IMR-90 (cell line): ENCODE results near the gene EDN2. TPM values are rescaled to one million over a fixed set of nuclear protein-coding genes. Genes with fewer than 3 reads are reported as not detected.

Experiments
- ATAC-seq: fragments of 200-7000 bp; cut with Tn5 transposase; 2 replicates; pipeline ENCODE4 v1.9.1; 2020; ENCODE audit warnings: low read depth, mild to moderate bottlenecking, moderate library complexity
- BruUV-seq: library from RNA; stranded (reverse); fragments of 400-500 nt; replicated peaks from 2 replicates; lab custom pipeline; 2021; lab: Mats Ljungman, UMichigan
- CTCF ChIA-PET: fragments of 300-600 bp; formaldehyde crosslinking; extraction: SDS; loops from one replicate; lab custom pipeline; 2021; ENCODE audit warnings: antibody characterized with exemption; lab: Yijun Ruan, JAX
- POLR2A ChIA-PET: fragments of 300-600 bp; sonication (Branson Sonifier 250); formaldehyde crosslinking; loops from one replicate; lab custom pipeline; 2022; ENCODE audit warnings: antibody characterized with exemption; ENCODE audit not compliant: unreplicated experiment; lab: Charles Lee
- DNase-seq: peaks from one replicate; pipeline ENCODE4 v3.0.0; 2013
- H2AFZ ChIP-seq: replicated peaks from 2 replicates; pipeline ENCODE3; 2013; ENCODE audit warnings: low read length, mild to moderate bottlenecking; ENCODE audit not compliant: poor library complexity
- H2AK5ac ChIP-seq: 2 replicates; pipeline ENCODE4 v1.6.1; 2013; ENCODE audit warnings: low read depth, low read length, inconsistent platforms
- H2AK9ac ChIP-seq: replicated peaks from 2 replicates; pipeline ENCODE3; 2013; ENCODE audit warnings: mild to moderate bottlenecking, low read depth, low read length, moderate library complexity; ENCODE audit not compliant: poor library complexity
- H2BK120ac ChIP-seq: 2 replicates; pipeline ENCODE4 v1.6.1; 2013; ENCODE audit warnings: low read depth, low read length, inconsistent platforms
- H2BK15ac ChIP-seq: 3 replicates; pipeline ENCODE4 v1.6.1; 2013; ENCODE audit warnings: low read depth, low read length, inconsistent platforms
- H2BK20ac ChIP-seq: 2 replicates; pipeline ENCODE4 v1.6.1; 2013; ENCODE audit warnings: low read depth, mild to moderate bottlenecking, inconsistent platforms, low read length, moderate library complexity
- H2BK5ac ChIP-seq: 2 replicates; pipeline ENCODE4 v1.6.1; 2013; ENCODE audit warnings: mild to moderate bottlenecking, low read depth, low read length, inconsistent platforms; ENCODE audit not compliant: poor library complexity, severe bottlenecking
- H3K14ac ChIP-seq: replicated peaks from 2 replicates; pipeline ENCODE4 v1.6.1; 2013; ENCODE audit warnings: low read depth, low read length, inconsistent platforms
- H3K18ac ChIP-seq: 2 replicates; pipeline ENCODE4 v1.6.1; 2013; ENCODE audit warnings: low read depth, low read length, control low read depth
- H3K23ac ChIP-seq: 2 replicates; pipeline ENCODE4 v1.6.1; 2013; ENCODE audit warnings: low read depth, low read length, inconsistent platforms
- H3K27ac ChIP-seq: 2 replicates; pipeline ENCODE4 v1.5.1; 2013; ENCODE audit warnings: mild to moderate bottlenecking, control low read depth, low read length; ENCODE audit not compliant: insufficient read depth
- H3K27me3 ChIP-seq: 2 replicates; pipeline ENCODE4 v1.6.1; 2013; ENCODE audit warnings: low read length; ENCODE audit not compliant: control insufficient read depth, insufficient read depth
- H3K36me3 ChIP-seq: 2 replicates; pipeline ENCODE4 v1.6.1; 2013; ENCODE audit warnings: low read length, mixed read lengths; ENCODE audit not compliant: control insufficient read depth, insufficient read depth
- H3K4ac ChIP-seq: 2 replicates; pipeline ENCODE4 v1.6.1; 2013; ENCODE audit warnings: low read depth, low read length, inconsistent platforms
- H3K4me1 ChIP-seq: 2 replicates; pipeline ENCODE4 v1.6.1; 2013; ENCODE audit warnings: low read length, mixed read lengths; ENCODE audit not compliant: control insufficient read depth, insufficient read depth
- H3K4me2 ChIP-seq: 2 replicates; pipeline ENCODE4 v1.6.1; 2013; ENCODE audit warnings: low read depth, mild to moderate bottlenecking, control low read depth, low read length, moderate library complexity
- H3K4me3 ChIP-seq: 2 replicates; pipeline ENCODE4 v1.5.1; 2013; ENCODE audit warnings: low read depth, mild to moderate bottlenecking, control low read depth, low read length, moderate library complexity; ENCODE audit not compliant: insufficient read depth
- H3K56ac ChIP-seq: 2 replicates; pipeline ENCODE4 v1.6.1; 2013; ENCODE audit warnings: low read length, inconsistent platforms; ENCODE audit not compliant: insufficient read depth; ENCODE audit errors: extremely low read depth
- H3K79me1 ChIP-seq, 2 experiments: 2 replicates each; pipeline ENCODE4 v1.6.1; 2013; ENCODE audit warnings: low read length in 2 of 2, inconsistent platforms in 1 of 2, low read depth in 1 of 2
- H3K9ac ChIP-seq: 2 replicates; pipeline ENCODE4 v1.6.1; 2013; ENCODE audit warnings: low read depth, low read length, control low read depth
- H3K9me1 ChIP-seq: 2 replicates; pipeline ENCODE4 v1.6.1; 2013; ENCODE audit warnings: low read length, inconsistent platforms; ENCODE audit not compliant: insufficient read depth
- H3K9me3 ChIP-seq: 2 replicates; pipeline ENCODE4 v1.6.1; 2013; ENCODE audit warnings: low read length; ENCODE audit not compliant: control insufficient read depth, insufficient read depth
- H4K20me1 ChIP-seq: 2 replicates; pipeline ENCODE4 v1.6.1; 2013; ENCODE audit warnings: low read length, inconsistent platforms; ENCODE audit not compliant: insufficient read depth
- H4K5ac ChIP-seq: 2 replicates; pipeline ENCODE4 v1.6.1; 2013; ENCODE audit warnings: mild to moderate bottlenecking, low read depth, low read length, control low read depth
- H4K8ac ChIP-seq, 2 experiments: 2 replicates each; pipeline ENCODE4 v1.6.1; 2013; ENCODE audit warnings: low read depth in 2 of 2, low read length in 2 of 2, control low read depth in 1 of 2, inconsistent platforms in 1 of 2
- H4K91ac ChIP-seq: 2 replicates; pipeline ENCODE4 v1.6.1; 2013; ENCODE audit warnings: low read depth, low read length, inconsistent platforms; ENCODE audit not compliant: insufficient read depth
- BHLHE40 ChIP-seq: fragments of 150-350 bp; IDR thresholded peaks from 2 replicates; pipeline ENCODE4 v1.6.1; 2016; ENCODE audit warnings: mild to moderate bottlenecking, low read depth, low read length
- CHD1 ChIP-seq: IDR thresholded peaks from 2 replicates; pipeline ENCODE4 v1.6.1; 2012; ENCODE audit warnings: low read depth, low read length, improper control_type of control experiment
- CTCF ChIP-seq: conservative IDR thresholded peaks from 2 replicates; pipeline ENCODE4 v1.5.1; 2012; ENCODE audit warnings: mild to moderate bottlenecking, low read depth, low read length, improper control_type of control experiment
- FOS ChIP-seq: fragments of 150-350 bp; IDR thresholded peaks from 2 replicates; pipeline ENCODE4 v1.6.1; 2016; ENCODE audit warnings: low read depth, low read length
- MAFK ChIP-seq: IDR thresholded peaks from 2 replicates; pipeline ENCODE4 v1.6.1; 2012; ENCODE audit warnings: low read depth, low read length, improper control_type of control experiment
- MAZ ChIP-seq: IDR thresholded peaks from 2 replicates; pipeline ENCODE4 v1.6.1; 2012; ENCODE audit warnings: low read depth, mild to moderate bottlenecking, low read length, improper control_type of control experiment, moderate library complexity, borderline replicate concordance
- MXI1 ChIP-seq: IDR thresholded peaks from 2 replicates; pipeline ENCODE4 v1.6.1; 2012; ENCODE audit warnings: low read depth, mild to moderate bottlenecking, low read length, moderate library complexity, borderline replicate concordance
- NFE2L2 ChIP-seq: fragments of 150-350 bp; IDR thresholded peaks from 2 replicates; pipeline ENCODE4 v1.6.1; 2016; ENCODE audit warnings: low read depth, mild to moderate bottlenecking, low read length
- POLR2A ChIP-seq: IDR thresholded peaks from 2 replicates; pipeline ENCODE4 v1.6.1; 2012; ENCODE audit warnings: mild to moderate bottlenecking, low read depth, low read length
- RAD21 ChIP-seq: IDR thresholded peaks from 2 replicates; pipeline ENCODE4 v1.6.1; 2012; ENCODE audit warnings: low read length, improper control_type of control experiment
- RCOR1 ChIP-seq: IDR thresholded peaks from 2 replicates; pipeline ENCODE4 v1.6.1; 2012; ENCODE audit warnings: mild to moderate bottlenecking, low read length, improper control_type of control experiment; ENCODE audit not compliant: insufficient replicate concordance
- RFX5 ChIP-seq: IDR thresholded peaks from 2 replicates; pipeline ENCODE4 v1.8.0; 2012; ENCODE audit warnings: low read depth, mild to moderate bottlenecking, low read length, moderate library complexity
- SMC3 ChIP-seq: fragments of 150-350 bp; IDR thresholded peaks from 2 replicates; pipeline ENCODE4 v1.6.1; 2016; ENCODE audit warnings: low read depth, mild to moderate bottlenecking, antibody characterized with exemption, low read length, moderate library complexity
- WGBS, 2 experiments: methylation state at CpG; one replicate each; pipeline versions ENCODE4 v1.1.5 to v1.1.7; 2013; ENCODE audit warnings: missing lambda C conversion rate in 2 of 2; ENCODE audit not compliant: insufficient read length in 1 of 2; ENCODE audit errors: extremely low coverage in 2 of 2; 5-methylcytosine and 5-hydroxymethylcytosine counted together
- dilution Hi-C: fragments of 300-500 bp; cut with HindIII; formaldehyde crosslinking; loops from one replicate; pipeline ENCODE4 v1.14.3; 2018; ENCODE audit warnings: low sequenced_read_pairs; ENCODE audit not compliant: unreplicated experiment
- in situ Hi-C: fragments of 300-500 bp; cut with MboI; formaldehyde crosslinking; loops from 3 replicates; pipeline ENCODE4 v1.14.3; 2019; ENCODE audit warnings: low sequenced_read_pairs, inconsistent platforms, mixed read lengths
- intact Hi-C: fragments of 100-400 bp; cut with micrococcal nuclease; formaldehyde crosslinking; loops from 2 replicates; pipeline ENCODE4 v1.10.0; 2022
- polyA plus RNA-seq, 3 experiments: library from polyadenylated mRNA; depleted of rRNA; stranded (reverse); fragments of >200 nt; gene quantifications; 2 replicates each; pipeline ENCODE4 v1.2.3, GENCODE V29; 2012; ENCODE audit warnings: low replicate concordance in 1 of 3
- total RNA-seq: library from RNA; depleted of rRNA; stranded (reverse); fragments of >200 nt; gene quantifications from 2 replicates; pipeline ENCODE4 v1.2.3, GENCODE V29; 2012
- TF ChIP-seq, protein P1 (sequence below): fragments of 150-350 bp; IDR thresholded peaks from 2 replicates; pipeline ENCODE4 v1.6.1; 2017; ENCODE audit warnings: mild to moderate bottlenecking, antibody characterized with exemption, low read length, low read depth
- TF ChIP-seq, protein P2 (sequence below): fragments of 150-350 bp; IDR thresholded peaks from 2 replicates; pipeline ENCODE4 v1.6.1; 2016; ENCODE audit warnings: low read depth, mild to moderate bottlenecking, low read length, moderate library complexity, borderline replicate concordance

The EDN2 gene
- total and polyA plus RNA-seq, 2 of the 4 experiments (the other 2 are of a cell fraction): 0.27 TPM; not detected in 1

DNA sequence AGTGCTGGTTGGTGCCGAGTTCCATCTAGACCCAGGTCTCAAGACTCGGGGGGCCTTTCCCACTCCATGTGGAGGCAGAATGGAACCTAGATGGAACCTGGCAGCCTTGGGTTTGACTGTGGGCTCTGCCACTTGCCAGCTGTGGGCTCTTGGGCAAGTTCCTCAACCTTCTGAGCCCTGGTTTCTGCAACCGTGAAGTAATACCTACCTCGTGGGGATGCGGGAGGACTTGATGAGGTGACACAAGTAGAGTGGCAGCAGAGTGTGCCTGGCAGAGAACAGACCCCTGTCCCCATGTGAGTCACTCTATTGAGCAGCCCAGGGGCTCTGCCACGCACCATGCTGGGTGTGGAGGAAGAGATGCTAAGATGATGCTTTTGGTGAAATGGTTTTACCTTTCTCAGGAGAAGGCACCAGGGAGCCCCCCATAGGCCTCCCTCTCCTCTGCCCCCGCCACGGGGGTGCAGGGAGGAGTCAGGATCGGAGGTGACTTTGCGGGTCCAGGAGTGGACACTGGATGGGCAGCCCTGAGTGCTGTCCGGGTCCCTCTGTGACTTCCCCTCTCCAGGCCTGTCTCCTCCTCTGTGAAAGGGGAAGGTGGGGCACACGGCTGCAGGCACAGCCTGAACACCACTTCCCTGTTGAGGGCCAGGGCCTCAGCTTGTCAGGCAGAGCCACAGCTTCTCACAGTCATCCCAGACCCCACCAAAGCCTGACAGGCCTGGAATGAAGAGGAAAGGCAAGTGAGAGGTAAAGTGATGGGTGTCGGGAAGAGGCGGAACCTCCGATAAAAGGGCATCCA, 36.7 kb upstream of the EDN2 start:
- Histone ChIP-seq H2BK20ac (no peak overlapping the region), H2AFZ (no peak overlapping the region), H3K36me3 (no peaks in the 10 kb centered on the region), H3K4ac (no peak overlapping the region), H2BK120ac (no peak overlapping the region), H4K91ac (no peak overlapping the region), H3K23ac (no peak overlapping the region), H3K14ac (no peak overlapping the region), H4K8ac (no peak overlapping the region), H4K5ac (no peak overlapping the region), H3K4me3 (no peak overlapping the region), H3K9ac (no peak overlapping the region), H2BK15ac (no peak overlapping the region), H3K27ac (no peak overlapping the region), H3K9me3 (no peaks in the 10 kb centered on the region), H3K18ac (no peak overlapping the region), H2AK9ac (no peak overlapping the region), H3K4me1 (no peaks in the 10 kb centered on the region), H3K4me2 (no peak overlapping the region), H4K20me1 (no peaks in the 10 kb centered on the region), H3K9me1 (0 out of 2 replicates have a peak, but pooled peaks cover 1% of the 10 kb centered on the region), H3K27me3 (no peaks in the 10 kb centered on the region), H3K56ac (no peak overlapping the region), H2BK5ac (no peak overlapping the region), H3K79me1 (no peaks in the 10 kb centered on the region), H2AK5ac (no peak overlapping the region)
- BruUV-seq: no TSS peak
- dilution Hi-C loops (no loop called here), intact Hi-C loops (no loop called here), in situ Hi-C loops (no loop called here)
- CTCF ChIA-PET: no interaction called here
- 92% methylated on average over 5 of the region's 15 CpGs; no CpG with 5 or more reads in 1 of the 2 experiments for WGBS, 2 experiments
- no peak for ATAC-seq
- POLR2A ChIA-PET: no interaction called here
- no peak for DNase-seq
- TF ChIP-seq RAD21: no peak
- TF ChIP-seq RFX5: no peak
- no peak for TF ChIP-seq FOS
- no peak for TF ChIP-seq POLR2A
- TF ChIP-seq CTCF: no peak
- no peak for TF ChIP-seq MXI1
- no peak for TF ChIP-seq MAFK
- TF ChIP-seq CHD1: no peak
- TF ChIP-seq, protein P1, sequence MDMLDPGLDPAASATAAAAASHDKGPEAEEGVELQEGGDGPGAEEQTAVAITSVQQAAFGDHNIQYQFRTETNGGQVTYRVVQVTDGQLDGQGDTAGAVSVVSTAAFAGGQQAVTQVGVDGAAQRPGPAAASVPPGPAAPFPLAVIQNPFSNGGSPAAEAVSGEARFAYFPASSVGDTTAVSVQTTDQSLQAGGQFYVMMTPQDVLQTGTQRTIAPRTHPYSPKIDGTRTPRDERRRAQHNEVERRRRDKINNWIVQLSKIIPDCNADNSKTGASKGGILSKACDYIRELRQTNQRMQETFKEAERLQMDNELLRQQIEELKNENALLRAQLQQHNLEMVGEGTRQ: no peak
- no peak for TF ChIP-seq RCOR1
- no peak for TF ChIP-seq NFE2L2
- no peak for TF ChIP-seq MAZ
- no peak for TF ChIP-seq BHLHE40
- TF ChIP-seq SMC3: no peak
- TF ChIP-seq, protein P2, sequence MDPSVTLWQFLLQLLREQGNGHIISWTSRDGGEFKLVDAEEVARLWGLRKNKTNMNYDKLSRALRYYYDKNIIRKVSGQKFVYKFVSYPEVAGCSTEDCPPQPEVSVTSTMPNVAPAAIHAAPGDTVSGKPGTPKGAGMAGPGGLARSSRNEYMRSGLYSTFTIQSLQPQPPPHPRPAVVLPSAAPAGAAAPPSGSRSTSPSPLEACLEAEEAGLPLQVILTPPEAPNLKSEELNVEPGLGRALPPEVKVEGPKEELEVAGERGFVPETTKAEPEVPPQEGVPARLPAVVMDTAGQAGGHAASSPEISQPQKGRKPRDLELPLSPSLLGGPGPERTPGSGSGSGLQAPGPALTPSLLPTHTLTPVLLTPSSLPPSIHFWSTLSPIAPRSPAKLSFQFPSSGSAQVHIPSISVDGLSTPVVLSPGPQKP: no peak
